ENCODE results near the gene SPRR5.

Gene SPRR5

GRCh38 chr1:152982076-152982475 lies 35.1 kb downstream of the SPRR5 start:
- peaks cover 25% of the 10 kb centered on the region for H3K27me3 Mint-ChIP-seq
- H3K9me3 Mint-ChIP-seq: no peaks in the 10 kb centered on the region
- H3K4me3 Mint-ChIP-seq: no peak overlapping the region
- DNase-seq (ENCODE audit: low spot score in 2 of 2): no peak
- no peaks in the 10 kb centered on the region for H3K4me1 Mint-ChIP-seq
- no peak for ATAC-seq (ENCODE audit: low read depth)
- H3K27ac Mint-ChIP-seq: no peak overlapping the region
- H3K36me3 Mint-ChIP-seq: no peaks in the 10 kb centered on the region

GRCh38 chr1:152983234-152983633 lies 36.2 kb downstream of the SPRR5 start:
- H3K27ac Mint-ChIP-seq: no peak overlapping the region
- ATAC-seq (ENCODE audit: low read depth): no peak

GRCh38 chr1:152983743-152984142 lies 36.7 kb downstream of the SPRR5 start, which contains the start of gene SPRR1A:
SPRR1A (plus strand) TSS chr1:152984081; CDS start chr1:152985231, 1,150 bp downstream.
- ATAC-seq (ENCODE audit: low read depth) (no peak), DNase-seq (ENCODE audit: low spot score in 2 of 2) (no peak)
- Mint-ChIP-seq H3K27me3 (peaks cover 25% of the 10 kb centered on the region), H3K4me1 (no peaks in the 10 kb centered on the region), H3K9me3 (no peaks in the 10 kb centered on the region), H3K4me3 (no peak within 1 kb of the TSS), H3K27ac (no peak within 1 kb of the TSS), H3K36me3 (no peaks in the 10 kb centered on the region)

More at GRCh38 chr1:152983234-152983633, 36.2 kb downstream of the SPRR5 start:
- DNase-seq (ENCODE audit: low spot score in 2 of 2): no peak
- no peaks in the 10 kb centered on the region for H3K36me3 Mint-ChIP-seq
- H3K4me3 Mint-ChIP-seq: no peak overlapping the region
- no peaks in the 10 kb centered on the region for H3K4me1 Mint-ChIP-seq
- H3K9me3 Mint-ChIP-seq: no peaks in the 10 kb centered on the region
- peaks cover 25% of the 10 kb centered on the region for H3K27me3 Mint-ChIP-seq

- ATAC-seq (ENCODE audit: low read depth) (no peak), DNase-seq (ENCODE audit: low spot score in 2 of 2) (no peak)
- H3K27me3 Mint-ChIP-seq: peaks cover 16% of the 10 kb centered on the region
- H3K4me3 Mint-ChIP-seq: no peak overlapping the region
- H3K9me3 Mint-ChIP-seq: no peaks in the 10 kb centered on the region
- H3K27ac Mint-ChIP-seq: no peak overlapping the region
- H3K4me1 Mint-ChIP-seq: no peaks in the 10 kb centered on the region
- H3K36me3 Mint-ChIP-seq: no peaks in the 10 kb centered on the region
These were observed 39.6 kb downstream of the SPRR5 start for GRCh38 chr1:152986578-152986977.

- no peak overlapping the region for H3K27ac Mint-ChIP-seq
- no peaks in the 10 kb centered on the region for H3K36me3 Mint-ChIP-seq
- H3K27me3 Mint-ChIP-seq: peaks cover 1% of the 10 kb centered on the region
- H3K9me3 Mint-ChIP-seq: peaks cover 3% of the 10 kb centered on the region
- DNase-seq (ENCODE audit: low spot score in 2 of 2): no peak
- H3K4me1 Mint-ChIP-seq: no peaks in the 10 kb centered on the region
- ATAC-seq (ENCODE audit: low read depth): no peak
- no peak overlapping the region for H3K4me3 Mint-ChIP-seq
These were observed 46.2 kb downstream of the SPRR5 start for GRCh38 chr1:152993186-152993585.

GRCh38 chr1:152995842-152996241 lies 48.8 kb downstream of the SPRR5 start:
- peaks cover 9% of the 10 kb centered on the region for H3K27me3 Mint-ChIP-seq
- H3K9me3 Mint-ChIP-seq: peaks cover 3% of the 10 kb centered on the region
- ATAC-seq (ENCODE audit: low read depth) (no peak), DNase-seq (ENCODE audit: low spot score in 2 of 2) (no peak)
- no peaks in the 10 kb centered on the region for H3K4me1 Mint-ChIP-seq
- H3K27ac Mint-ChIP-seq: no peak overlapping the region
- H3K36me3 Mint-ChIP-seq: no peaks in the 10 kb centered on the region
- H3K4me3 Mint-ChIP-seq: no peak overlapping the region

- Mint-ChIP-seq H3K27me3 (peaks cover 9% of the 10 kb centered on the region), H3K36me3 (no peaks in the 10 kb centered on the region), H3K4me1 (no peaks in the 10 kb centered on the region), H3K9me3 (peaks cover 3% of the 10 kb centered on the region), H3K27ac (no peak overlapping the region), H3K4me3 (no peak overlapping the region)
- DNase-seq (ENCODE audit: low spot score in 2 of 2) (no peak), ATAC-seq (ENCODE audit: low read depth) (no peak)
These were observed 49.8 kb downstream of the SPRR5 start for GRCh38 chr1:152996633-152997400.

GRCh38 chr1:152997901-152998300 lies 50.9 kb downstream of the SPRR5 start:
- H3K27ac Mint-ChIP-seq: no peak overlapping the region
- no peaks in the 10 kb centered on the region for H3K4me1 Mint-ChIP-seq
- DNase-seq (ENCODE audit: low spot score in 2 of 2) (no peak), ATAC-seq (ENCODE audit: low read depth) (no peak)
- H3K36me3 Mint-ChIP-seq: no peaks in the 10 kb centered on the region
- H3K4me3 Mint-ChIP-seq: no peak overlapping the region
- H3K9me3 Mint-ChIP-seq: peaks cover 3% of the 10 kb centered on the region
- H3K27me3 Mint-ChIP-seq: peaks cover 11% of the 10 kb centered on the region

GRCh38 chr1:152998476-152998875 lies 51.5 kb downstream of the SPRR5 start:
- peaks cover 11% of the 10 kb centered on the region for H3K27me3 Mint-ChIP-seq
- H3K27ac Mint-ChIP-seq: no peak overlapping the region
- ATAC-seq (ENCODE audit: low read depth) (no peak), DNase-seq (ENCODE audit: low spot score in 2 of 2) (no peak)
- H3K36me3 Mint-ChIP-seq: no peaks in the 10 kb centered on the region
- H3K9me3 Mint-ChIP-seq: peaks cover 3% of the 10 kb centered on the region
- no peak overlapping the region for H3K4me3 Mint-ChIP-seq
- no peaks in the 10 kb centered on the region for H3K4me1 Mint-ChIP-seq

Data from memory B cell (primary cell).